ENCODE measurements around the gene RRP1B.
"Not testable (repeated sequence)": the region's sequence is repeated elsewhere in the genome, so short reads cannot be mapped to it uniquely, and the experiment has no call there.

RRP1B gene

GRCh38 chr21:43701936-43702784 is 42.8 kb downstream of the RRP1B start:
- no peak for DNase-seq

DNA sequence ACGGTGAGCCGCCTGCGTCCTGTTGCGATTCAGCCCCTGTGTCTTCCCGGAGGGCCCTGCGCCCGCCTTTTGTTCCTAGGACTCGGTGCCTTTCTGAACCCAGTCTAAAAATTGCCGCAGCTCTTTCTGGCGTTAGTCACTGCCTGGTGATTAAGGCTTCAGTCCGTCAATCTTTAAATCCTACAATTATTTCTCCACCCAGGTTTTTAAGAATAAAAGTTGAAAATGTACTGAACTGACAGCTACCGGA is 43.4 kb downstream of the RRP1B start:
- no peak for DNase-seq

GRCh38 chr21:43703035-43703880 is 43.9 kb downstream of the RRP1B start:
- peak in 1 of 2 experiments; percentile 18 for DNase-seq

- DNase-seq = no peak
Observed at GRCh38 chr21:43707462-43707861, 48.1 kb downstream of the RRP1B start.

DNA sequence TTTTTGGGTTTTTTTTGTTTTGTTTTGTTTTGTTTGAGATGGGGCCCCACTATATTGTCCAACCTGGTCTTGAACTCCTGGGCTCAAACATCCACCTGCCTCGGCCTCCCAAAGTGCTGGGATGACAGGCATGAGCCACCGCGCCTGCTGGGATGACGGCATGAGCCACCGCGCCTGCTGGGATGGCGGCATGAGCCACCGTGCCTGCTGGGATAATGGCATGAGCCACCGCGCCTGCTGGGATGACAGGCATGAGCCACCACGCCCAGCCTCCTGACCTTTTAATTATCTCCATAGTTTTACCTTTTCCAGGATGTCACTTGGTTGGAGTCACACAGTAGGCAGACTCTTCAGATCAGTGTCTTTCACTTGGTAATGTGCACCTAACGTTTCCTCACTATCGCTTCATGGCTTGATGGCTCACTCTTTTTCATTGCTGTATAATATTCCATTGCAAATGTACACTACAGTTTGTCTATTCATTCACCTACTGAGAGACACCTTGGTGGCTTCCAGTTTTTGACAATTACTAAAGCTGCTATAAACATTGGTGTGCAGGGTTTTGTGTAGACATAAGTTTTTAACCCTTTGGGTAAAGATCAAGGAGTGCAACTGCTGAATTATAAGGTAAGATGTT is 49.5 kb downstream of the RRP1B start:
- DNase-seq = no peak

GRCh38 chr21:43712268-43712942 is 53.0 kb downstream of the RRP1B start:
- DNase-seq = no peak

DNA sequence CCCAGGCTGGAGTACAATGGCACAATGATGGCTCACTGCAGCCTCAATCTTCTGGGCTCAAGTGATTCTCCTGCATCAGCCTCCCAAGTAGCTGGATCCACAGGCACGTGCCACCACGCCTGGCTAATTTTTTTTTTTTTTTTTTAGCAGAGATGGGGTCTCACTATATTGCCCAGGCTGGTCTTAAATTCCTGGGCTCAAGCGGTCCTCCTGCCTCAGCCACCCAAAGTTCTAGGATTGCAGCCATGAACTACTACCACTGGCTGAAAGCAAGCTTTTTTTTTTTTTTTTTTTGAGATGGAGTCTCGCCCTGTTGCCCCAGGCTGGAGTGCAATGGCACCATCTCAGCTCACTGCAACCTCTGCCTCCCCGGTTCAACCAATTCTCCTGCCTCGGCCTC is 53.8 kb downstream of the RRP1B start:
- not testable (repeated sequence) for DNase-seq

GRCh38 chr21:43716376-43717165 is 57.2 kb downstream of the RRP1B start:
- no peak for DNase-seq

DNA sequence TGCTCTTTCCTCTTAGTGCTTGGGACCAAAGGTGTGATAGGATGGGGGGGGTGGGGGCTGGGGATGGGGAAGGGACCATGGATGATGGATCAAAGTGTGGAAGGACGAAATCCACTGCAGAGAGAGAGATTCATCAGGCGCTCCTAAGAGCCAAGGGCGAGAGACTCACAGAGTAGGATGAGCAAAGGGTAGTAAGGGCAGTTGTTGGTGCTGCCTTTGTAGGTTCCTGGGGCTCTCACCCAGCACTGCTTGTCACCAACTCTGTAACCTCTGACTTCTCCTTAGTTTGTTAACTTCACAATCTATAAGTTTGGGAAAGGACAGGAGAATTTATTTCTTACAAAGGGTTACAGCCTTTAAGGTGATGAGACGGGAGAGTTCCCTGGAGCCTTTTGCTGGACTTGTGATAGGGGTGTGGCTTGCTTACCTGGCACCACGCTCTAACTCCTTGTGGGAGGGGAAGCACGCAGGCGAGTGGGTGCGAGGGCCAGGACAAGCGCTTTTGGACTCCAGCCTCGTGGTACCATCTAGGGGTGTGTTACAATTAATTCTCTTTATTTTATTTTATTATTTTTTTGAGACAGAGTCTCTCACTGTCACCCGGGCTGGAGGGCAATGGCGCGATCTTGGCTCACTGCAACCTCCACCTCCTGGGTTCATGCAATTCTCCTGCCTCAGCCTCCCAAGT is 58.0 kb downstream of the RRP1B start:
- DNase-seq = no peak

GRCh38 chr21:43717967-43718871 is 58.9 kb downstream of the RRP1B start:
- no peak for DNase-seq

GRCh38 chr21:43718872-43719747 is 59.8 kb downstream of the RRP1B start, which contains the start of gene PDXK:
PDXK (plus strand) TSS chr21:43719129; CDS start chr21:43719295, 166 bp downstream.
- DNase-seq = peak; percentile 75 to 79

DNA sequence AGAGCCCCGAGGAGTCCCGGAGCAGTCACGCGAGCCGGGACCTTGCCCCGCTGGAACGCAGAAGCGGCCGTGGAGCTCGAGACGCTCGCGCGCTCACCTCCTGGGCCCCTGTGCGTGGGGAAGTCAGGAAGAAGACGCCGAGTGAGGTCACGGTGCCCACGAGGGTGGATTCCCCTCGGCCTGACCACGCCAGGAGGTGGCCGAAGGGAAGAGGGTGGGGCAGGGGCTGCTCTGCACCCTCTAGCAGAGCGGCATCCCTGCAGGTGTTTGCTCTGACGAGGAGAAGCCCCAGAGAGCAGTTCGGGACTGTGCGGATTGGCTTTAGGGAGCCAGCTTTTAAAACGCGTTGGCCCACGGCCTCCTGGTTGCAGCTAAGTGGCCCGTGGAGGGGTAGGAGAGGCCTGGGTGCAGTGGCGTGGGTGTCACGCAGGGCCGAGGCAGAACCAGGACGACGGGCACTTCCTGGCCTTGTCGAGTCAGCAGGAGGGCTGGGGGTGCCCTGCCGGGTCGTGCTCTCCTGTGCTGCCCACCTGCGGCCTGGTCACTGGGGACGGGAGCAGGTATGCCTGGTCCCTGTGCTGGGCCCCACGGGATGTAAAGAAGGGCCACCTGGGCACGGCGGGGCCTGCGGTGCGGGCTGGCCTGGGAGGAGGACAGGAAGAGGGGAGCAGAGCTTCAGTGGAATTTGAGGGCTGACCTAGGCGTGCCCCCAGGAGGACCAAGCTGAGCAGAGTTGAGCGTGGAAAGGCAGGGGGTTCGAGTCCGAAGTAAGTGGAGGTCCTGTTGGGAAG is 60.6 kb downstream of the RRP1B start:
- DNase-seq = no peak

DNA sequence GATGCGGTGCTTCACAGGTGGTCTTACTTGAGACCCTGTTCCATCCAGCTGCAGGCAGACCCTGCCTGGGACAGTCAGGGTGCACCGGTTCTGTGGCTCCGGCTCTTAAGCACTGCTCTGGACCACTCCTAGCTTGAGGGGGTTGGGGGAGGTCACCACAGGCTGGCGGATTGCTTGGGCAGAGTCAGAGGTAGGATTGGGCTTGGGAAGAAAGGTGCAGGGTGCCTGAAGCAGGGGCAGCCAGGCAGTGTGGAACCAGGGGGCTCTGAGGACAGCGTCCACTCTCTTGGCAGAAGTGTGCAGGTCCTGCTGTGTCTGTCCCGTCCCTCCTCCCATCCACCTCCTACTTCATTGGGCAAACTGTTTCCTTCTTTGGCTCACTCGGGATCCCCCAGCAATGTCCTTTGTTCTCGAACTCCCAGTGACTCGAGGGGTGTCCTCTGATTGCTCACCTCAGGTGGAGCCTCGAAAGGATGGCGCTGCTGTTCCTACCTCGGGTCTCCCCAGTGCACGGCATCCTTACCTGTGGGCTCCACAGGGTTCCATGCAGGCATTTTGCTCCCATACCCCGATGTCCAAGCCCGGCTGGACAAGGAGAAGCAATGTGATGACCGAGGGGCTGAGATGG is 61.3 kb downstream of the RRP1B start:
- no peak for DNase-seq

DNA sequence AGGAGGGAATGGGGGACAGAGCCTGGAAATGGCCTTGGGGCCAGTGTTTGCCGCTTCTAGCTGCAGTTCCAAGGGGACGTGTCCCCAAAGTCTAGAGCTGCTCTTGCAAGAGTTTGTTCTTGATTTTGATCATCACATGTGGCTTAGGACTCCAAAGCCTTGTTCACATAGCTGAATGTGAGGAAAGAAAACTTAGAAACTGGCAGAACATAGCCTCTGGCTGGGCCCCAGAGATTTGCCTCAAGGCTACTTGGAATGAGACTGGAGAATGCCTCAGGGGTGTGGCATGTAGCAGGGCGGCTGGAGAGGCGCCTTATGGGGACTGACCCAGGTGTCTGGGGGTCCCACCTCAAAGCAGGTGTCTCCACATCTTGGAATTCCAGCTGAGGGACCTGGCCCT is 61.8 kb downstream of the RRP1B start:
- no peak for DNase-seq

DNA sequence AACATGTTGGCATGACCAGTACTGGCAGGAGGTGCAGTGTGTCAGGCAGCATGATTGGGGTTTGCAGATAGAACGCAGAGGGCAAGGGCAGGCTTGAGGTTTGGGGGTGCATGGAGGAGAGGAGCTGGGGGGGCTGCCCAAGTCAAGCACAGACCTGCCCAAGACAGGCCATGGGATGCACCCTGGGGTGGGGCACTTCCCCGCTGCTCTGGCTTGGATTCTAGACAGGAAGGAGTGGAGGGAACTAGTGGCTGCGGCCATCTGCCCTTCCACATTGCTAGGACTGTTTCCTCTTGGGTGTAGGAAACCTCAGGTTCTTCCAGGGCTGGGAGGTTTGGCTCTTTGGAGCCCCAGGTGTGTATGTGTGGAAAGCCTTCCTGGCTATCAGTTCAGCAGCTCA is 62.6 kb downstream of the RRP1B start:
- DNase-seq = no peak

GRCh38 chr21:43723648-43724047 is 64.3 kb downstream of the RRP1B start:
- no peak for DNase-seq

GRCh38 chr21:43726686-43727518 is 67.5 kb downstream of the RRP1B start:
- DNase-seq = no peak
